GM18951 (cell line): ENCODE results near the gene DLGAP1.

Experiments
- POLR2A ChIP-seq: IDR thresholded peaks from 4 replicates; pipeline ENCODE4 v1.6.1; 2011; ENCODE audit warnings: mild to moderate bottlenecking; ENCODE audit not compliant: insufficient read length, insufficient read depth; ENCODE audit errors: extremely low read depth
- in situ Hi-C: fragments of 300-500 bp; cut with MboI; formaldehyde crosslinking; loops from one replicate; pipeline ENCODE4 v1.12.0; 2022; ENCODE audit warnings: low sequenced_read_pairs, mixed read lengths, inconsistent platforms; ENCODE audit not compliant: unreplicated experiment

Gene DLGAP1

GRCh38 chr18:3450012-3450798, 1004.9 kb downstream of the DLGAP1 start, which contains the start of gene TGIF1:
Gene TGIF1, plus strand, starts transcription at chr18:3450172. Its CDS starts 318 bp downstream, at chr18:3450490.
- in situ Hi-C loops, result no loop called here
- peak; percentile 41 for TF ChIP-seq POLR2A

- peak; percentile 21 for TF ChIP-seq POLR2A
- in situ Hi-C loops, result no loop called here
These were observed 1005.5 kb downstream of the DLGAP1 start for GRCh38 chr18:3449512-3450011.

GRCh38 chr18:3448838-3449511, 1006.1 kb downstream of the DLGAP1 start:
- in situ Hi-C loops, result no loop called here

GRCh38 chr18:3447895-3448837, 1006.9 kb downstream of the DLGAP1 start:
- peak; percentile 52 for TF ChIP-seq POLR2A
- in situ Hi-C loops, result no loop called here

More at GRCh38 chr18:3448838-3449511, 1006.1 kb downstream of the DLGAP1 start:
- TF ChIP-seq POLR2A, result peak; percentile 59

- TF ChIP-seq POLR2A, result no peak
- in situ Hi-C loops, result no loop called here
These were observed 1007.8 kb downstream of the DLGAP1 start for GRCh38 chr18:3447068-3447894.
